Activated effector memory CD4-positive, alpha-beta T cell treated with Interleukin-2 at 50 U/mL for 16 hours (primary cell): ENCODE results near the gene TFDP2.

Experiments
- DNase-seq: peaks from one replicate; pipeline ENCODE4 v3.0.0-alpha.2; 2020

Gene TFDP2

GRCh38 chr3:142065344-142065743, 84.0 kb downstream of the TFDP2 start:
- no peak for DNase-seq

DNA sequence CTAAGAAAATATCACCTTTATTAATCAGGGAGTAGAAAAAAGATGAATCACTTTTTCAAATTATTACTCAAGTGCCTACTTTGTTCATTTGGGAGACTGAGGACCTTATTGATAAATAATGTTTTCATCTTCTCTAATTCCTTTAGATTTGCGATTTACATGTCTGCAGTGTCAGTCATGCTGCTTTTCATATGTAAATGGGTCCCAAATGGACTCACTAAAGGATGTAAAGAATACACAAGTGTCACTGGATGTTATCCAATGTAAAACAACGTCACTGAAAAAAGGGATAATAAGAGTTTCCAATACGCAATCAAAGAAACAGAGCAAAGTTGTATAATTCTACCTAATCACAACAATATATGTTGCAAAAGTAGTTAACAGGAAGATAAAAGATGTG, 84.9 kb downstream of the TFDP2 start:
- no peak for DNase-seq

GRCh38 chr3:142057331-142057725, 92.0 kb downstream of the TFDP2 start:
- DNase-seq = no peak

- DNase-seq = no peak
Measured at GRCh38 chr3:142056656-142057330, 92.6 kb downstream of the TFDP2 start.

- no peak for DNase-seq
Measured at GRCh38 chr3:142053835-142054234, 95.5 kb downstream of the TFDP2 start.

GRCh38 chr3:142053244-142053643, 96.1 kb downstream of the TFDP2 start:
- no peak for DNase-seq

- DNase-seq = no peak
Measured at GRCh38 chr3:142051351-142051750, 98.0 kb downstream of the TFDP2 start.

GRCh38 chr3:142047021-142047369, 102.3 kb downstream of the TFDP2 start:
- DNase-seq = no peak

DNA sequence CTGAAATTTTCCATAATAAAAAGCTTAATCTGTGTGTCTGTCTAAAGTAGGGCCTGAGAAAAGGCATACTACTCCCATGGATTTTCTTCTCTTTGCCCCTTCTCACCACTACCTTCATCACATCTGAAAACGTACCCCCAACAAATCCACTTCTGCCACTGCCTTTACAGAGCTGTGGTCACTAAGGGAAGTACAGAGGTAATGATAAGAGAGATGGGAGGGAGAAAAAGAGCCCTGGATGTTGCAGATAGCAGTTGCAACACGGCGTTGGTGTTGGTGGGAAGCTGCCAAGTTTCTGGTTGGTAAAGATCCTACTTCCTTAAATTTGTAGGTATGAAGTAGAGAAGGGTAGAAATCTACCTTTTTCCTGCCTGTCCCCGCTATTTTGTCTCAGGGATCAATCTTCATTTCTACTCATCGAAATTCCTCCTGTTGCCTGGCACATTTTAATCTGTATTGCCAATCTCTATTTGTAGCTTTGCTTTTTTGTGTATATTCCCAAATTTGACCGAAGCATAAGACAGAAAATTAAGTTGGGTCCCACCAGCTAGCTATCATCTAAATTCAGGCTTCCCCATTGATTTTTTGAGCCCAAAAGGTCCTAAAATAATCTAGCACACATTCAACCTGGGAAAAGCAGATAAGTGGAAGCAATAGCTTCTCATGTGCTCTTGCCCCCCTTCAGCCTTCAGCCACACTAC, 102.9 kb downstream of the TFDP2 start:
- no peak for DNase-seq

DNA sequence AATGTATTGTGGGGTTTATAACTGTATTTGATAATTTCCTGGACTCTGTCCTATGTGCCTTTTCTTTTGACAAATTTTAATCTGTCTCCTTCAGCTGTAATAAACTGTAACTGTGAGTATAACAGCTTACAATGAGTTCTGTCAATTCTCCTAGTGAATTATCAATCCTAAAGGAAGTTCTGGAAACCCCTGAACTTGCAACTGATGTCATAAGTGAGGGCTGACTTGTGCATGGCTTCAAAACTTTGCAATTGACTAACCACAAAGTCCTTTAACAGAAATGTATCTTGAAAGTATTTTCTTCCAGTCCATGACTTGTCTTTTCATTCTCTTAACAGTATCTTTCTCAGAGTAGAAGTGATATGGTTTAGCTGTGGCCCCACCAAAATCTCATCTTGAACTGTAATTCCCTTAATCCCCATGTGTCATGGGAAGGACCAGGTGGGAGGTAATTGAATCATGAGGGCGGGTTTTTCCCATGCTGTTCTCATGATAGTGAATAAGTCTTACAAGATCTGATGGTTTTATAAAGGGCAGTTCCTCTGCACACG, 108.3 kb downstream of the TFDP2 start:
- DNase-seq = no peak

- no peak for DNase-seq
Measured at GRCh38 chr3:142035308-142035922, 113.9 kb downstream of the TFDP2 start.

DNA sequence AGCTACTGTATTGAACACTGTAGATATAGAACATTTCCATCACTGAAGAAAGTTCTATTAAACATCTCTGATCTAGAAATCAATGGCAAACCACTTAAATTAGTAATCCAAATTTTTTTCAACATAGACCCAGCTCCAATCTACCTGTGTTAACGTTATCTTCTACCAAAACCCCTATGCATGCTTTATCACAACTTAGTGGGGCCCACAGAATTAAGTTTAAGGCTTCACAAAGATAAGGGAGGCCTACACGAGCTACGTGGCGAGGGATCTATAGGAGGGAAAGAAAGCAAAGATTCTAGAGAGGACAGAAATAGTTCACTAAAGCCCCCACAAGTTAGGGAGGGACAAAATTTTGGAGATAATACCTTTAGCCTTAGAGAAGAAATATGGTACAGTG, 116.1 kb downstream of the TFDP2 start:
- DNase-seq = no peak

- no peak for DNase-seq
Measured at GRCh38 chr3:142031575-142031974, 117.8 kb downstream of the TFDP2 start.

DNA sequence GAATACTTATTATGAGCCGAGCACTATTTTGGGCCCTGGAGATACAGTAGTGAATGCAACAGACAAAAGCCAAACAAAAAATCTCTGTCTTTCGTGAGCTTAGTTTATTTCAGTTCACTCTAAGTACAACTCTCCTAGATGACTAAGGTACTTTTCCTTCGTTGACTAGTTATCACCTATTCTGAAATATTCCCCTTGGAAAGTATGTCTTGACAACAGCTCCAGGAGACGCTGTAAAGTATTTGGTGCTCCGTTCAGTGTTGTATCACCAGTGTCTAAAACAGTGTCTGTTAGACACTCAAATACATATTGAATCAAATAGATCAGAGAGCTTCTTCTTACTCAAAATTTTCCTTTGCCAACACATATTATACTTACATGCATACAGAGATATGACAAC, 119.6 kb downstream of the TFDP2 start:
- no peak for DNase-seq

DNA sequence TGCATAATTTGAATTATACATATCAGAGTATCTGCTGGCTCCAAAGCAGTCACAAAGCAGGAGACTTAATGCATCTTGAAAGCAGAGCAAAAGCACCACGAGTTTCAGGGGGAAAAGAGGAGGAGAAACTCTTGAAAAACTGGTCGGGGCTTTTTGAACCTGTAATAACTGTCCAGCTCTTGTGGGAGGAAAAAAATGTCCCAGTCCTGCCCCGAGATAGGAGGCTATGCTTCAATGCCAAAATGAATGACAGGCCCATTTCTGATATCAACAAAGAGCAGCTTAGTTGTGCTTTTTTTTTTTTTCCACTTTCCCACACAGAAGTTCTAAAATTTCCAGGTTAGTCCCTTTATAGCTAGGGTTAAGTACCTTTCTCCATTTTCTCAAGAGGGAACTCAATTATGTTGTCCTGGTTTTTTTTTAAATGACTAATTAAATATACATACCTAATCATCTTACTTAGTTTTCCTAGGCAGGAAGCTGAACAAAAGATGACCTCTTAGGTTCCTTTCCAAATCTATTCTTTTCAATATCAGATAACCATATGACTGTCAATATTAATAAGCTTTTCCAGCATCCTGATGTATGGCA, 120.2 kb downstream of the TFDP2 start:
- DNase-seq = no peak

DNA sequence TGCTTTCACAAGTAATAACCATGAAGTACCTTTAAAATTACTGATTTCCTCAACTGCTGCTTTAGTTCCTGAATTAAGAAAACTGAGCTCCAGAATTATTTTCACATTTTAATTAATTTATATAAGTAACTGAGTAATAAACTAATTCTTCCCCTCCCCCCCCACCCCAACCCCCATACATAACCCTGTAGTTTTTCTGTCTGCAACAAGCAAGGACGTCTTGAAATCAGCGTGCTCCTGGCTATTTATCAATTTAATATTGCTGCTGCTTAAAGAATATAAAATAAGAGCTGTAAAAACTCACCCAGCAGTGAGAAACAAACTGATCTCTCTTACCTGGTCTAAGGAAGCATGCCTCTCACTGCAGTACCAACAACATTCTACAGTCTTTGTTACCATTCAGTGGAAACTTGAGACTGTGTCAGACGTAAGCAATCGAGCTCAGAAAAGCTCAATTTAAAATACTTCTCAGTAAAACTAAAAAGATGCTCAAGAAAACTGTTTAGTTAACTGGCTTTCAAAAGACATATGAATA, 121.0 kb downstream of the TFDP2 start:
- DNase-seq = no peak

GRCh38 chr3:142027735-142028134, 121.6 kb downstream of the TFDP2 start:
- DNase-seq = no peak

GRCh38 chr3:142027300-142027699, 122.0 kb downstream of the TFDP2 start:
- DNase-seq = no peak

GRCh38 chr3:142026333-142026732, 123.0 kb downstream of the TFDP2 start:
- no peak for DNase-seq

- no peak for DNase-seq
Measured at GRCh38 chr3:142022381-142022780, 127.0 kb downstream of the TFDP2 start.

DNA sequence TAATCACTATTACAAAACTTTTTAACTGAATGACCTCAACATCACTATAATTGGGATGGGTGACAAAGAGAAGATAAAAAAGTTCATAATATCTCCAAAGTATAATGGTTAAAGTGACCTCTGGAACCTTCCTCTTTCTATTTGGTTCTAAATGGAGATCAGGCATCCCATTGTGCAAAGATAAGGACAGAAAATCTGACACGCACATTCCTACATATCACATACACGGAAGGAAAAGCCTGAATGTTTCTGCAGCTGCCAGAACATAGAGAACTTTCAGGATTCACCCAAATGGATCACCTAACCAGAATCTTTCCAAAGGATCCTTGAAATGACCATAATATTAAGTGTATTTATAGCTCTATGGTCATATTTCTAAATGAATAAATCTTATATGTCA, 128.2 kb downstream of the TFDP2 start:
- DNase-seq = no peak

DNA sequence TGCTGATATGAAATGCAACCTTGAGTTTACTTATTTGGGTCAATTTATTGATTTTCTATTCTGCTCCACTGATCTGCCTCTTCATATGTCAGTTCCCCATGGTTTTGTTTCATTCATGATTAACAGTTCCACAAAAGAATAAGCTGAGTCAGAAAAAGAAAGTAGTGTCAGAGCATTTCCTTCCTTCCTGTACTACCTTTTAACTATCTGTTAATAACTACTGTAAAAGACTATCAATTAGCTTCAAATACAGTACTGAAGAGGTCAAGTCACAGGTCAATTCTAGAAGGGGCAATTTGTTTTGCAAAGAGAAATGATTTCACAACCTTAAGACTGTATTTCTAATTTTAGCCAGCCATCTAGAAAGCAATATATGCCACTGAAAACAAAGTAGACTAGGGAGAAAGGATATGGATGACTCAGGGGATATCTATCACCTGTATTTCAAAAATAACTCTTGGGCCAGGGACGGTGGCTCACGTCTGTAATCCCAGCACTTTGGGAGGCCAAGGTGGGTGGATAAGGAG, 129.5 kb downstream of the TFDP2 start:
- no peak for DNase-seq

DNA sequence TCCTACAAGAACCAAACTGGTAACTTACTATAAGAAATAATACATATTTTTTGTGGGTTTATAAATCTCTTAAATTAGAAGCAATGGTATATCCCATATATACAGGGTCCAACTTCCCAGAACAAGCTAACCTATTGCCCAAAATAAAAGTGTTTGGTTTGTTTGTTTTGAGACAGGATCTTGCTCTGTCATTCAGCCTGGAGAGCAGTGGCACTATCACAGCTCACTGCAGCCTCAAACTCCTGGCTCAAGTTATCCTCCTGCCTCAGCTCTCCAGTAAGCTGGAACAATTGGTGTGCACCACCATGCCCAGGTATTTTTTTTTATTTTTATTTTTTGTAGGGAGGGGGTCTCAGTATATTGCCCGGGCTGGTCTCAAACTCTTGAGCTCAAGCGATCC, 135.4 kb downstream of the TFDP2 start:
- no peak for DNase-seq
